DMS53 (cell line): Measurements from ENCODE around the gene CUEDC1.
A peak's percentile ranks its signal among the peaks of the same experiment; 100 is the strongest.

ENCODE experiments used
- DNase-seq: peaks from one replicate; lab custom pipeline; 2025; lab: John Stamatoyannopoulos, UW

The CUEDC1 gene

GRCh38 chr17:57895382-57896060, 59.7 kb downstream of the CUEDC1 start:
- peak; percentile 75 for DNase-seq

GRCh38 chr17:57894848-57895247, 60.4 kb downstream of the CUEDC1 start:
- DNase-seq: no peak

GRCh38 chr17:57892820-57893595, 62.2 kb downstream of the CUEDC1 start:
- peak; percentile 97 for DNase-seq

GRCh38 chr17:57892146-57892819, 62.9 kb downstream of the CUEDC1 start:
- DNase-seq: peak; percentile 85

- no peak for DNase-seq
These were observed 64.4 kb downstream of the CUEDC1 start for GRCh38 chr17:57890857-57891232.

GRCh38 chr17:57889892-57890856, 65.0 kb downstream of the CUEDC1 start:
- DNase-seq: no peak

GRCh38 chr17:57889252-57889651, 66.0 kb downstream of the CUEDC1 start:
- DNase-seq: no peak

- DNase-seq: no peak
These were observed 66.6 kb downstream of the CUEDC1 start for GRCh38 chr17:57888311-57889216.

GRCh38 chr17:57887161-57887560, 68.1 kb downstream of the CUEDC1 start:
- DNase-seq: no peak

GRCh38 chr17:57886020-57886419, 69.2 kb downstream of the CUEDC1 start:
- no peak for DNase-seq

- DNase-seq: no peak
These were observed 69.9 kb downstream of the CUEDC1 start for GRCh38 chr17:57885148-57885915.

- no peak for DNase-seq
These were observed 73.3 kb downstream of the CUEDC1 start for GRCh38 chr17:57881783-57882351.

- DNase-seq: no peak
These were observed 74.1 kb downstream of the CUEDC1 start for GRCh38 chr17:57881143-57881542.

- DNase-seq: no peak
These were observed 75.1 kb downstream of the CUEDC1 start for GRCh38 chr17:57880086-57880456.

- no peak for DNase-seq
These were observed 75.7 kb downstream of the CUEDC1 start for GRCh38 chr17:57879437-57880085.

GRCh38 chr17:57877803-57878377, 77.3 kb downstream of the CUEDC1 start:
- no peak for DNase-seq

- DNase-seq: no peak
These were observed 78.4 kb downstream of the CUEDC1 start for GRCh38 chr17:57876866-57877237.

- DNase-seq: no peak
These were observed 79.0 kb downstream of the CUEDC1 start for GRCh38 chr17:57876023-57876865.
